HG02678 (cell line): ENCODE results near the gene SLC25A17.
"Not testable (repeated sequence)": the region's sequence is repeated elsewhere in the genome, so short reads cannot be mapped to it uniquely, and the experiment has no call there.

Source experiments
- ATAC-seq: cut with Tn5 transposase; IDR thresholded peaks from one replicate; pipeline ENCODE4 v1.9.1; 2021; ENCODE audit warnings: mild to moderate bottlenecking, moderate library complexity; ENCODE audit not compliant: unreplicated experiment

Gene SLC25A17

GRCh38 chr22:40818747-40819598 lies at the start of gene SLC25A17:
Gene SLC25A17, minus strand, starts transcription at chr22:40819346. Its CDS starts 98 bp downstream, at chr22:40819248.
- ATAC-seq, result peak; percentile 84

GRCh38 chr22:40868379-40868778 lies 49.2 kb upstream of the SLC25A17 start:
- not testable (repeated sequence) for ATAC-seq

DNA sequence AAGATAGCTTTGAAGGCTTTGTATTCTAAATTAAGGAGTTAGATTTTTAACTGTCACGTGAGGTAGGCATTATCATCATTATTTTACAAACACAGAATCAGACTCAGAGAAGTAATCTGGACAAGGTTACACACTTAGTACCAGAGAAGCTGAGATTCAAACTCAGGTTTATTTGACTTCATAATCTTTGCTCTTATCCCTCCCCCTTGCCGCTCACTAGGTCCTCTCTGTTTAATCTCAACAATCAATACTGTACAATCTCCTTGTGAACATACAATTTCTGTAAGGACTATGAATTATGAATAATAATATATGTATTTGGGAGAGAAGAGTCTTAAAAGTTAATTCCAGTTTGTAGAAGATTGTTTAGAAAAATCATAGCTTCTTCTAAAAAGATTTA lies 48.0 kb upstream of the SLC25A17 start:
- ATAC-seq, result no peak

GRCh38 chr22:40862537-40862936 lies 43.4 kb upstream of the SLC25A17 start:
- ATAC-seq, result no peak

GRCh38 chr22:40862013-40862412 lies 42.9 kb upstream of the SLC25A17 start, which contains the start of gene DNAJB7:
Gene DNAJB7, minus strand, starts transcription at chr22:40862113. Its CDS starts 119 bp downstream, at chr22:40861994.
- no peak for ATAC-seq

DNA sequence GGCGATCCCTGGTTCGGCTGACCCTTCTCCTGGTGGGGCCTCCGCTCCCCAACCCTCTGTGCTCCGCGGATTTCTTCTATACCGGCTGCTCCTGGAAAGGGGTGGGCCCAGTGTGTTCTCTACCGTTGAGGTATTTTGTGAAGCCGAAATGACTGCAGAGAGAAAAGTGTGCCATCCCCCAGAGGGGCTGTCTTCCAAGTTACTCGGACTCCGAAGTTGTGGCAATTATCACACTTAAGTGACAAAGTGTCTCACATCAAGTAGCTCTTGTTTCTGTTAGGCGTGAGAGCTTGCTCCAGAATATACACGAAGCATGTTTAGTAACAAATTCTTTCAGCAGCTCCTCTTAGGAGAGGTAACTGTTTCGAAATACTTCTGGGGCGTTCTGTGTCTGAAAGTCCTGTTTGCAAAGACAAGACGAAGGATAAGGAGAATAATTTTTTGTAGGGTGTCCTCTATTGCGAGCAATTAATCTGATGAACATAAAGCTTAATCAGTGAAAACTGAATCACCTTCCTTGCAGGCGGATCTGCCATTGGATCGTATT lies 38.2 kb upstream of the SLC25A17 start:
- no peak for ATAC-seq

DNA sequence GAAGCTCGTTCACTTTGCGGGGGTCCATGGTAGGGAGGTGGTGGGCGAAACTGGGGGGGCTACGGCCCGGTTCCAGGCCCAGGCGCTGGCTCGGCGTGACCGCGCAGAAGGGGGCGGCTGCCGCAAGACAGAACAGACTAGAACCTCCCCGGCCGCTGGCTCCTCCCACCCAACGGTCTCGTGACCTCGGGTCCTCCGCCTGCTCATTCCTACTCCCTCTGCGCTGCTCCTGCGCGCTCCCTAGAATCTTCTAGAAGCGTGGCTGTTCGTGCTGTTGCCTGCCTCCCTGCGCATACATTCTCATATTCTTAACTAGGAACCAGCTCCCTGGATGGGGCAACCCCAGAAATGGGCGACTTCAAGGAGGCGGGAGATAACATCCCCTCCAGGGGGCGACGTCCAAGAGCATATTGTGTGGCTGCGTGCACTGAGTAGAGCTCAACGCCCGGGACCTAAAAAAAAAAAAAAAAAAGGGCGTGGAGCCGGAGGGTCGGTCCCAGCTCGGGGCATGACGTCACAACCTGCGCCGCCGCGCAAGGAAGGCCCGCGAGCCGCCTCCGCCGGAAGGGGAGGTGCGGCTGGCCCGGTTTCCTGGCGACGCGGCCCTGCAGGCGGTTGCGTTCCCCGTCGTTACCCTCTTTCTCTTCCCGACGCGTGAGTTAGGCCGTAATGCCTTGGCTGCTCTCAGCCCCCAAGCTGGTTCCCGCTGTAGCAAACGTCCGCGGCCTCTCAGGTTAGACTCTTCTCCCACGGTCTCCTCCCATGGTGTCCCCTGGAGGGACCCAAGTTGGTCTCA lies 37.6 kb upstream of the SLC25A17 start, which contains the start of the genes ST13 and XPNPEP3:
TSS of gene ST13 (minus strand) at position 127 of the 796 bp plus-strand sequence. CDS start at position 28, 99 bp downstream.
TSS of gene XPNPEP3 (plus strand) at position 636 of the 796 bp plus-strand sequence. CDS start at position 670, 34 bp downstream.
- ATAC-seq, result peak; percentile 92

GRCh38 chr22:40855979-40856512 lies 36.9 kb upstream of the SLC25A17 start:
- ATAC-seq, result peak; percentile 28

DNA sequence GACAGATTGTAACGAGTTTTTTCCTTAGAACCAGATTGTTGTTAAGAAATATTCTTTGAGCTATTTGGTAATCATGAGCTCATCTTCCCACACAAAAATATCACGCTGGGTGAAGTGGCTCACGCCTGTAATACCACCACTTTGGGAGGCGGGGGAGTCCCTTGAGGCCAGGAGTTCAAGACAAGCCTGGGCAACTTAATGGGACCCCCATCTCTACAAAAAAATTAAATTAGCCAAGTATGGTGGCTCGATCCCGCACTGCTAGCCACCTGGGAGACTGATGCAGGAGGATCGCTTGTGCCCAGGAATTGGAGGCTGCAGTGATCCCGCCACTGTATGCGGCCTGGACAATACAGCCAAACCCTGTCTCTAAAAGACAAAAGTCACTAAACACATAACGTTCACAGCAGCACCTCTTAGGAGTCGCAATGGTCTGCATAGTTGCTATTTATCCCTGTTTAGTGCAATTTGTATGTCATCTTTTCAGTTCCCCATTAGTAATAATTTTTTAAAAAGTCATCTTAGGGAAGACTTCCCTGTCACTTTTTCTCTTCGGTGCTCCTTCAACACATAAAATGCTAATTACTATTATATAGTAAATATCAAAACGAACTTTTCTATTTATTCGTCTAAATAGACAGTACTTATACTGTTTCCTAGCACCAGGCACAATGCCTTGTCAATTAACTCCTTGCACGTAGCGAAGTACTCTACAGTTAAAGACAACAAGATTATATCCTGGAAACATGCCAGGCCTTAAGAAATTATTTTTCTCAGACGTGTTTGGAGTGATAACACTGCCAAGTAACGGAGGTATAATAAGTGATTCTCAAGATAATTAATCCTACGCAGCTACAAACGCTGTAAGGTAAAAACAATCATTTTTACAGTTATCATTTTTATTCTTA lies 36.2 kb upstream of the SLC25A17 start:
- no peak for ATAC-seq

DNA sequence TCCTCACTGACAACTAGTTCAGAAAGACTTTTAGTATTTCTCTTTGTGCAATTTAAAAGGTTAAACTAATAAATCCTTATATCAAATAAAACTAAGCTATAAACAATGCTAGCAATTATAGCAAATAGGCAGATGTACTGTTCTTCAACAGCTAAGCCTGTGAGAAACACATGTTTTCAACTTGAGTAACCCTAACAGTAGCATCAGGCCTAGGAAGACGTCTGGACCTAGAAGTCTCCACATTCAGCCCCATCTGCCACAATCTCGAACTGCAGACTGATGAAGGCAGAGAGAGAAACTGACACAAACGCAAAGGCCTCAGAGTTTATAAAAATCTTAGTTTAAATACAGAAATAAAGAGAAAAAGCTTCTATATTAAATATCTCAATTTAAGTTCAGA lies 34.8 kb upstream of the SLC25A17 start:
- no peak for ATAC-seq

- no peak for ATAC-seq
These were observed 34.2 kb upstream of the SLC25A17 start for GRCh38 chr22:40853333-40853732.

- not testable (repeated sequence) for ATAC-seq
These were observed 26.7 kb upstream of the SLC25A17 start for GRCh38 chr22:40845816-40846215.

- no peak for ATAC-seq
These were observed 25.8 kb upstream of the SLC25A17 start for GRCh38 chr22:40844951-40845350.

DNA sequence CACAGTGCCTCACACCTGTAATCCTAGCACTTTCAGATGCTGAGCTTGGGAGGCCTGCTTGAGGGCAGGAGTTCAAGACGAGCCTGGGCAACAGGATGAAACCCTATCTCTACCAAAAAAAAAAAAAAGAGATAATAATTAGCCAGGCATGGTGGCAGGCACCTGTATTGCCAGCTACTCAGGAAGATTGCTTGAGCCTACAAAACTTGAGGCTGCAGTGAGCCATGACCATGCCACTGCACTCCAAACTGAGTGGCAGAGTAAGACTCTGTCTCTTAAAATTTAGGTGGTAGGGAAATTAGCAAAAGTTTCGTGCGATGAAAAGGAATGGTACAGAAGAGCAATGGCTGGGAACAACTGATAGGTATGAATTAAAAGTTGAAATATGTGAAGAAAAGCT lies 19.3 kb upstream of the SLC25A17 start:
- ATAC-seq, result no peak

GRCh38 chr22:40834619-40835018 lies 15.5 kb upstream of the SLC25A17 start:
- ATAC-seq, result no peak

GRCh38 chr22:40829131-40829530 lies 10.0 kb upstream of the SLC25A17 start:
- no peak for ATAC-seq

GRCh38 chr22:40826984-40827741 lies 8.0 kb upstream of the SLC25A17 start:
- ATAC-seq, result no peak

- not testable (repeated sequence) for ATAC-seq
These were observed 7.1 kb upstream of the SLC25A17 start for GRCh38 chr22:40826292-40826691.

DNA sequence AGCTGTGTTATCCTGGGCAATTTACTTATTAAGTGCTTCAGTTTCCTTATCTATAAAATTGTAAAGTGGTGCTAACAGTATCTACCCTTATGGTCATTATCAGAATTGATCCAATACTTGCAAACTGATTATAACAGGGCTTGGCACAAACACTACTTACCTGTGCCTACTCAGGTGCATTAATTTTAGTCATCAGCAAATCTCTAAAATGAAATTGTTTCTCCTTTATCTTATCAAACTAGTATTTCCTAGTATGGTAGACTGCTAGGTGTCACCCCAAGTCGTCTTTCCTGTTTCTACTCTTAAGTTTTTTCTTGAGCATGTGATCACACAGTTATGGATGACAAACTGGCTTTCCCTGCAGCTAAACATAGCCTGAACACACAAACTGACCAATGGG lies 4.3 kb upstream of the SLC25A17 start:
- ATAC-seq, result no peak
